ENCODE results near the gene TMEM201. TPM values are rescaled to one million over a fixed set of nuclear protein-coding genes. Genes with fewer than 3 reads are reported as not detected.

Gene TMEM201
- total RNA-seq, 1 donor from 2014 or later: 26.0 TPM

- H3K4me1 Mint-ChIP-seq (ENCODE audit: unreplicated experiment): peaks cover 4% of the 10 kb centered on the region
- no peak overlapping the region for H3K27ac Mint-ChIP-seq
- no peaks in the 10 kb centered on the region for H3K36me3 Mint-ChIP-seq
Observed at GRCh38 chr1:9649769-9650168, 61.1 kb downstream of the TMEM201 start.

GRCh38 chr1:9651220-9651564, 62.5 kb downstream of the TMEM201 start:
- peaks cover 4% of the 10 kb centered on the region for H3K4me1 Mint-ChIP-seq (ENCODE audit: unreplicated experiment)
- H3K36me3 Mint-ChIP-seq: no peaks in the 10 kb centered on the region
- H3K27ac Mint-ChIP-seq: no peak overlapping the region
- peak overlapping the region; percentile 94 for H3K4me3 Mint-ChIP-seq
- DNase-seq (ENCODE audit: extremely low spot score, unreplicated experiment): no peak
- peaks cover 64% of the 10 kb centered on the region for H3K27me3 Mint-ChIP-seq
- no peaks in the 10 kb centered on the region for H3K9me3 Mint-ChIP-seq
- TF ChIP-seq CTCF (conservative IDR thresholded peaks at IDR 0.05): no peak

More at GRCh38 chr1:9649769-9650168, 61.1 kb downstream of the TMEM201 start:
- DNase-seq (ENCODE audit: extremely low spot score, unreplicated experiment): no peak
- no peaks in the 10 kb centered on the region for H3K9me3 Mint-ChIP-seq
- no peak for TF ChIP-seq CTCF (conservative IDR thresholded peaks at IDR 0.05)
- H3K27me3 Mint-ChIP-seq: peaks cover 56% of the 10 kb centered on the region
- H3K4me3 Mint-ChIP-seq: peak overlapping the region; percentile 16

GRCh38 chr1:9651565-9652378, 63.1 kb downstream of the TMEM201 start, which contains the start of gene PIK3CD:
Gene PIK3CD (plus strand): TSS chr1:9651731. CDS start chr1:9710456, 58,725 bp downstream.
- H3K4me3 Mint-ChIP-seq: peak within 1 kb of the TSS; percentile 94
- peak; percentile 34 for TF ChIP-seq CTCF (conservative IDR thresholded peaks at IDR 0.05)
- H3K27me3 Mint-ChIP-seq: peaks cover 64% of the 10 kb centered on the region
- DNase-seq (ENCODE audit: extremely low spot score, unreplicated experiment): no peak
- peaks cover 4% of the 10 kb centered on the region for H3K4me1 Mint-ChIP-seq (ENCODE audit: unreplicated experiment)
- H3K27ac Mint-ChIP-seq: no peak within 1 kb of the TSS
- H3K9me3 Mint-ChIP-seq: no peaks in the 10 kb centered on the region
- H3K36me3 Mint-ChIP-seq: no peaks in the 10 kb centered on the region

GRCh38 chr1:9652379-9653209, 63.9 kb downstream of the TMEM201 start:
- no peak for DNase-seq (ENCODE audit: extremely low spot score, unreplicated experiment)
- H3K36me3 Mint-ChIP-seq: no peaks in the 10 kb centered on the region
- H3K9me3 Mint-ChIP-seq: no peaks in the 10 kb centered on the region
- H3K4me1 Mint-ChIP-seq (ENCODE audit: unreplicated experiment): peaks cover 4% of the 10 kb centered on the region
- no peak overlapping the region for H3K27ac Mint-ChIP-seq
- TF ChIP-seq CTCF (conservative IDR thresholded peaks at IDR 0.05): no peak
- H3K4me3 Mint-ChIP-seq: peak overlapping the region; percentile 64
- H3K27me3 Mint-ChIP-seq: peaks cover 72% of the 10 kb centered on the region

GRCh38 chr1:9653210-9653490, 64.4 kb downstream of the TMEM201 start:
- Mint-ChIP-seq H3K27me3 (peaks cover 73% of the 10 kb centered on the region), H3K36me3 (no peaks in the 10 kb centered on the region), H3K27ac (no peak overlapping the region), H3K4me3 (peak overlapping the region; percentile 66), H3K4me1 (ENCODE audit: unreplicated experiment) (peaks cover 4% of the 10 kb centered on the region), H3K9me3 (no peaks in the 10 kb centered on the region)
- no peak for DNase-seq (ENCODE audit: extremely low spot score, unreplicated experiment)
- TF ChIP-seq CTCF (conservative IDR thresholded peaks at IDR 0.05): no peak
